Measurements from ENCODE around the gene PDE6G.

GRCh38 chr17:81695801-81696200 is 39.5 kb upstream of the PDE6G start:
- TF ChIP-seq CTCF (IDR thresholded peaks at IDR 0.05) (no peak), EP300 (IDR thresholded peaks at IDR 0.05) (no peak), POLR2A (IDR thresholded peaks at IDR 0.05) (no peak), POLR2AphosphoS5 (IDR thresholded peaks at IDR 0.05) (no peak)

Data from suprapubic skin (tissue), 4 donors.